PC-3 (cell line): ENCODE results near the gene CACNA1D.

Experiments
- EZH2 ChIP-seq: fragments of 300-600 bp; sonication (generic); IDR thresholded peaks from one replicate; pipeline ENCODE4 v1.6.1; 2017; ENCODE audit warnings: antibody characterized with exemption, mild to moderate bottlenecking, low read length; ENCODE audit not compliant: unreplicated experiment
- EZH2phosphoT487 ChIP-seq: fragments of 300-600 bp; sonication (generic); IDR thresholded peaks from 2 replicates; pipeline ENCODE4 v1.6.1; 2018; ENCODE audit warnings: mild to moderate bottlenecking, antibody characterized with exemption, low read length, borderline replicate concordance
- TF ChIP-seq, protein P1 (sequence below): fragments of 300-600 bp; sonication (generic); conservative IDR thresholded peaks from 2 replicates; pipeline ENCODE4 v1.5.1; 2017; ENCODE audit warnings: antibody characterized with exemption, low read depth, mild to moderate bottlenecking, low read length

DNA sequence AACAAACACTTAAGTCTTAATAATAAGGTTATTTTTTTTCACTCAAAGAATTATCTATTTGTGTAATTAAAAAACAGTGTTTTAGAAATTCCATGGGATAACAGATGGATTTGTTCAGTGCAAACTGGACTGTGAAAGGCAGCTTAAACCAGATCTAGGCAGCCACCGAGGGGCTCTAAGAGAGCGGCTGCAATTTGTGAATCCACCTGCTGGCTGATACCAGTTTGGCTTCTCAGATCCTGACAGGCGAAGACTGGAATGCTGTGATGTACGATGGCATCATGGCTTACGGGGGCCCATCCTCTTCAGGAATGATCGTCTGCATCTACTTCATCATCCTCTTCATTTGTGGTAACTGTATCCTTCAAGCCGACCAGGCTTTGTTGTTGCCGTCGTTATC, 232.2 kb downstream of the CACNA1D start:
- TF ChIP-seq, protein P1, sequence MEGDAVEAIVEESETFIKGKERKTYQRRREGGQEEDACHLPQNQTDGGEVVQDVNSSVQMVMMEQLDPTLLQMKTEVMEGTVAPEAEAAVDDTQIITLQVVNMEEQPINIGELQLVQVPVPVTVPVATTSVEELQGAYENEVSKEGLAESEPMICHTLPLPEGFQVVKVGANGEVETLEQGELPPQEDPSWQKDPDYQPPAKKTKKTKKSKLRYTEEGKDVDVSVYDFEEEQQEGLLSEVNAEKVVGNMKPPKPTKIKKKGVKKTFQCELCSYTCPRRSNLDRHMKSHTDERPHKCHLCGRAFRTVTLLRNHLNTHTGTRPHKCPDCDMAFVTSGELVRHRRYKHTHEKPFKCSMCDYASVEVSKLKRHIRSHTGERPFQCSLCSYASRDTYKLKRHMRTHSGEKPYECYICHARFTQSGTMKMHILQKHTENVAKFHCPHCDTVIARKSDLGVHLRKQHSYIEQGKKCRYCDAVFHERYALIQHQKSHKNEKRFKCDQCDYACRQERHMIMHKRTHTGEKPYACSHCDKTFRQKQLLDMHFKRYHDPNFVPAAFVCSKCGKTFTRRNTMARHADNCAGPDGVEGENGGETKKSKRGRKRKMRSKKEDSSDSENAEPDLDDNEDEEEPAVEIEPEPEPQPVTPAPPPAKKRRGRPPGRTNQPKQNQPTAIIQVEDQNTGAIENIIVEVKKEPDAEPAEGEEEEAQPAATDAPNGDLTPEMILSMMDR, result no peak
- TF ChIP-seq EZH2phosphoT487, result no peak
- no peak for TF ChIP-seq EZH2
